Progenitor cell of endocrine pancreas (in vitro differentiated cells): Measurements from ENCODE around the gene LRP6. TPM values are rescaled to one million over a fixed set of nuclear protein-coding genes. Genes with fewer than 3 reads are reported as not detected.

ENCODE experiments used
- DNase-seq: peaks from one replicate; pipeline ENCODE4 v3.0.0; 2021; ENCODE audit warnings: low spot score; ENCODE audit not compliant: unreplicated experiment
- H3K27ac Mint-ChIP-seq: 2 replicates; pipeline ENCODE4 v1.8.0; 2021; ENCODE audit warnings: mild to moderate bottlenecking, moderate library complexity, mixed read lengths
- H3K27me3 Mint-ChIP-seq: 2 replicates; pipeline ENCODE4 v1.8.0; 2021; ENCODE audit warnings: mixed read lengths
- H3K36me3 Mint-ChIP-seq: 2 replicates; pipeline ENCODE4 v1.8.0; 2022; ENCODE audit warnings: mixed read lengths; ENCODE audit not compliant: insufficient read depth
- H3K4me1 Mint-ChIP-seq: 2 replicates; pipeline ENCODE4 v1.8.0; 2021; ENCODE audit warnings: low read depth, mixed read lengths
- H3K4me3 Mint-ChIP-seq: 2 replicates; pipeline ENCODE4 v1.8.0; 2021; ENCODE audit warnings: low read depth, mild to moderate bottlenecking, moderate library complexity, mixed read lengths
- H3K9me3 Mint-ChIP-seq: 2 replicates; pipeline ENCODE4 v1.8.0; 2021; ENCODE audit warnings: low read depth, mixed read lengths
- CTCF ChIP-seq: fragments of 200-600 bp; sonication (generic); IDR thresholded peaks from one replicate; pipeline ENCODE4 v1.5.0; 2021; ENCODE audit warnings: antibody characterized with exemption, mild to moderate bottlenecking; ENCODE audit not compliant: unreplicated experiment
- total RNA-seq: library from RNA; stranded (reverse); gene quantifications from 2 replicates; pipeline ENCODE4 v1.2.1, GENCODE V29; 2021

The LRP6 gene
- total RNA-seq, 1 donor from 2014 or later = 163 TPM

GRCh38 chr12:12180136-12180535, 86.7 kb downstream of the LRP6 start:
- no peak for TF ChIP-seq CTCF
- Mint-ChIP-seq H3K36me3 (peaks cover 26% of the 10 kb centered on the region), H3K27me3 (no peaks in the 10 kb centered on the region), H3K4me1 (peaks cover 38% of the 10 kb centered on the region), H3K9me3 (no peaks in the 10 kb centered on the region), H3K27ac (no peak overlapping the region), H3K4me3 (no peak overlapping the region)
- no peak for DNase-seq

- H3K4me1 Mint-ChIP-seq = peaks cover 26% of the 10 kb centered on the region
- no peak overlapping the region for H3K27ac Mint-ChIP-seq
- H3K27me3 Mint-ChIP-seq = no peaks in the 10 kb centered on the region
- no peaks in the 10 kb centered on the region for H3K9me3 Mint-ChIP-seq
- TF ChIP-seq CTCF = no peak
- peaks cover 26% of the 10 kb centered on the region for H3K36me3 Mint-ChIP-seq
- H3K4me3 Mint-ChIP-seq = no peak overlapping the region
- DNase-seq = no peak
Measured at GRCh38 chr12:12178559-12178958, 88.3 kb downstream of the LRP6 start.

GRCh38 chr12:12176402-12176801, 90.4 kb downstream of the LRP6 start:
- DNase-seq = no peak
- Mint-ChIP-seq H3K27me3 (no peaks in the 10 kb centered on the region), H3K36me3 (peaks cover 40% of the 10 kb centered on the region), H3K4me3 (no peak overlapping the region), H3K4me1 (peaks cover 15% of the 10 kb centered on the region), H3K27ac (no peak overlapping the region), H3K9me3 (no peaks in the 10 kb centered on the region)
- no peak for TF ChIP-seq CTCF

GRCh38 chr12:12171991-12172511, 94.8 kb downstream of the LRP6 start:
- Mint-ChIP-seq H3K9me3 (no peaks in the 10 kb centered on the region), H3K4me3 (no peak overlapping the region), H3K36me3 (peaks cover 18% of the 10 kb centered on the region), H3K4me1 (peaks cover 20% of the 10 kb centered on the region), H3K27me3 (no peaks in the 10 kb centered on the region), H3K27ac (peak overlapping the region; percentile 68)
- DNase-seq = no peak
- no peak for TF ChIP-seq CTCF

- TF ChIP-seq CTCF = no peak
- H3K4me3 Mint-ChIP-seq = peak overlapping the region; percentile 16
- H3K9me3 Mint-ChIP-seq = no peaks in the 10 kb centered on the region
- DNase-seq = no peak
- peak overlapping the region; percentile 10 for H3K27ac Mint-ChIP-seq
- peaks cover 28% of the 10 kb centered on the region for H3K36me3 Mint-ChIP-seq
- H3K27me3 Mint-ChIP-seq = no peaks in the 10 kb centered on the region
- peaks cover 27% of the 10 kb centered on the region for H3K4me1 Mint-ChIP-seq
Measured at GRCh38 chr12:12167847-12168246, 99.0 kb downstream of the LRP6 start.
